ENCODE results near the gene ADCY7.

- TF ChIP-seq CTCF (IDR thresholded peaks at IDR 0.05) (no peak), EP300 (IDR thresholded peaks at IDR 0.05) (no peak), POLR2A (IDR thresholded peaks at IDR 0.05) (no peak)
Observed at GRCh38 chr16:50351116-50351515, 84.8 kb downstream of the ADCY7 start.

Data from ovary (tissue), 3 donors.